HG02852 (cell line): Measurements from ENCODE around the gene MVP.
"Not testable (repeated sequence)": the region's sequence is repeated elsewhere in the genome, so short reads cannot be mapped to it uniquely, and the experiment has no call there.

Experiments used
- ATAC-seq: cut with Tn5 transposase; IDR thresholded peaks from one replicate; pipeline ENCODE4 v1.9.1; 2021; ENCODE audit warnings: mild to moderate bottlenecking, moderate library complexity; ENCODE audit not compliant: unreplicated experiment

Gene MVP

GRCh38 chr16:29868396-29869009 is 48.2 kb downstream of the MVP start:
- no peak for ATAC-seq

GRCh38 chr16:29869067-29869466 is 48.8 kb downstream of the MVP start:
- not testable (repeated sequence) for ATAC-seq

- no peak for ATAC-seq
Observed at GRCh38 chr16:29871822-29872546, 51.7 kb downstream of the MVP start.

- no peak for ATAC-seq
Observed at GRCh38 chr16:29873319-29873718, 53.1 kb downstream of the MVP start.

- no peak for ATAC-seq
Observed at GRCh38 chr16:29875206-29875605, 54.9 kb downstream of the MVP start.

- no peak for ATAC-seq
Observed at GRCh38 chr16:29876217-29876593, 55.9 kb downstream of the MVP start.

GRCh38 chr16:29876594-29877249 is 56.5 kb downstream of the MVP start:
- ATAC-seq = no peak

- ATAC-seq = no peak
Observed at GRCh38 chr16:29877266-29877961, 57.2 kb downstream of the MVP start.

GRCh38 chr16:29878172-29878571 is 57.9 kb downstream of the MVP start:
- no peak for ATAC-seq

- no peak for ATAC-seq
Observed at GRCh38 chr16:29881050-29881449, 60.8 kb downstream of the MVP start.

GRCh38 chr16:29883987-29884386 is 63.7 kb downstream of the MVP start:
- ATAC-seq = no peak

GRCh38 chr16:29889372-29889771 is 69.1 kb downstream of the MVP start:
- not testable (repeated sequence) for ATAC-seq

GRCh38 chr16:29891525-29892457 is 71.5 kb downstream of the MVP start:
- no peak for ATAC-seq

GRCh38 chr16:29892458-29892813 is 72.2 kb downstream of the MVP start:
- ATAC-seq = no peak

GRCh38 chr16:29893553-29893952 is 73.3 kb downstream of the MVP start:
- ATAC-seq = no peak

GRCh38 chr16:29894352-29894751 is 74.1 kb downstream of the MVP start:
- ATAC-seq = no peak

- ATAC-seq = no peak
Observed at GRCh38 chr16:29896841-29897240, 76.6 kb downstream of the MVP start.

GRCh38 chr16:29897333-29897732 is 77.1 kb downstream of the MVP start:
- ATAC-seq = no peak
